GM19438 (cell line): ENCODE results near the gene OR10P1.
A peak's percentile ranks its signal among the peaks of the same experiment; 100 is the strongest.
"Not testable (repeated sequence)": the region's sequence is repeated elsewhere in the genome, so short reads cannot be mapped to it uniquely, and the experiment has no call there.

Experiments used
- ATAC-seq: cut with Tn5 transposase; IDR thresholded peaks from one replicate; pipeline ENCODE4 v1.9.1; 2021; ENCODE audit warnings: low read depth; ENCODE audit not compliant: unreplicated experiment

Gene OR10P1

DNA sequence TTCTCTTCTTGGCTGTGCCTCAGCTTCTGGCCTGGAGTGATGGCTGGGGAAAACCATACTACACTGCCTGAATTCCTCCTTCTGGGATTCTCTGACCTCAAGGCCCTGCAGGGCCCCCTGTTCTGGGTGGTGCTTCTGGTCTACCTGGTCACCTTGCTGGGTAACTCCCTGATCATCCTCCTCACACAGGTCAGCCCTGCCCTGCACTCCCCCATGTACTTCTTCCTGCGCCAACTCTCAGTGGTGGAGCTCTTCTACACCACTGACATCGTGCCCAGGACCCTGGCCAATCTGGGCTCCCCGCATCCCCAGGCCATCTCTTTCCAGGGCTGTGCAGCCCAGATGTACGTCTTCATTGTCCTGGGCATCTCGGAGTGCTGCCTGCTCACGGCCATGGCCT, at the start of gene OR10P1:
OR10P1 (plus strand) TSS at position 40 of the 400 bp plus-strand sequence; CDS start at position 40, 0 bp downstream.
- ATAC-seq: no peak

DNA sequence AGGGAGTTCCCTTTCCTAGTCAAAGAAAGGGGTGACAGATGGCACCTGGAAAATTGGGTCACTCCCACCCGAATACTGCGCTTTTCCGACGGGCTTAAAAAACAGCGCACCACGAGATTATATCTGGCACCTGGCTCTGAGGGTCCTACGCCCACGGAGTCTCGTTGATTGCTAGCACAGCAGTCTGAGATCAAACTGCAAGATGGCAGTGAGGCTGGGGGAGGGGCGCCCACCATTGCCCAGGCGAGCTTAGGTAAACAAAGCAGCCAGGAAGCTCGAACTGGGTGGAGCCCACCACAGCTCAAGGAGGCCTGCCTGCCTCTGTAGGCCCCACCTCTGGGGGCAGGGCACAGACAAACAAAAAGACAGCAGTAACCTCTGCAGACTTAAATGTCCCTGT, 46.5 kb upstream of the OR10P1 start:
- ATAC-seq: not testable (repeated sequence)

DNA sequence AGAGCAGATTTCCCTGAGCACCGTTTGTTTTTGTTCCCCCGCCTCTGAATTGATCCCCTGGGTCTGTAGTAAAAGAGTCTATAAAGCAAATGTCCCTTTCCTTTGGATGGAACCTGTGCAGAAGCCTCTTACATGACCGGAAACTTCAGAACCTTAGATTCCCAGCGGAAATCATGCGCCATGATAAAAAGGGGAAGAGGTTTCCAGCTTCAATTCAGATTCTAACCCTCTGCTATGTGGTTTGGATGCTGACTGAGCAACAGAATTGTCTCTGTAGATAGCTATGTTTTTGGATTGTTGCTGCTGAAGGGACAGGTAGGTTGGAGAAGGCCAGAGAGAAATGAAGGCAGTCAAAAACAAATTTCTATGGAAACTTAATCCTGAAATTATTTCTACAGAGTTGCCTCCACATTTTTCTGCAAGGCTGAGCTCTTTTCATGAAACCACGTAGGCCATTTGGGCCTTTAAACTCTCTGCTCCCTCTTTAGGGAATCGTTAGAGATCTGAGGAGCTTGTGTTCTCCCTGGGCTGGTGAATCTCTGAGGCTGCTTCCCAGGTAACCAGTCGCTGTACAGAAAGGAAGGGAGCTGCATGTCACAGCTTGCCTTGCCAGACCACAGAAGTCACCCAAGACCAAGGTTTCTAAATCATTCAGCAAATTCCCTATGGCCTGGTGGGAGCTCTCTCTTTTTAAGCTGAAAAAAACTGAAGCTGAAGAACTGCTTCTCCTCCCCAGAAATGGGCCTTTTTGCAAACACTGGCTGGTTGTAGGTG, 28.7 kb upstream of the OR10P1 start:
- ATAC-seq: no peak

GRCh38 chr12:55610598-55610997, 26.1 kb upstream of the OR10P1 start:
- no peak for ATAC-seq

DNA sequence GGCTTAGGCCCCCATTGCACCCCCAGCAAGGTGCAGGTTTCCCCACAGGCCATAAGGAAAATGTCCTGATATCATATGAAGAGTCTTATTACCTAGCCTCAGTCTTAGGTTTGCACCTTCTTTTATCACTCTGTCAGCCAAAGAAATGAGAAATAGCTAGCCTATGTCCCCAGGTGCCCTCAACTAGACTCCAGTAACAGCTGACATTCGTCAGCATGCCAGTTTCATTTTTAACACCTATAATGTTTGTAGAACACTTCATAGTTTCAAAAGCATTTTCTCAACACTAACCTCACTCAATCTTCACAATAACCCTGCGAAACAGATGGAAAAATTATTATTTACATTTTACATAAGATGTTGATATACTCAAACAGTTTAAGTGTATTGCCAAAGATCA, 24.0 kb upstream of the OR10P1 start:
- no peak for ATAC-seq

- ATAC-seq: no peak
These were observed 21.9 kb upstream of the OR10P1 start for GRCh38 chr12:55614764-55615163.

DNA sequence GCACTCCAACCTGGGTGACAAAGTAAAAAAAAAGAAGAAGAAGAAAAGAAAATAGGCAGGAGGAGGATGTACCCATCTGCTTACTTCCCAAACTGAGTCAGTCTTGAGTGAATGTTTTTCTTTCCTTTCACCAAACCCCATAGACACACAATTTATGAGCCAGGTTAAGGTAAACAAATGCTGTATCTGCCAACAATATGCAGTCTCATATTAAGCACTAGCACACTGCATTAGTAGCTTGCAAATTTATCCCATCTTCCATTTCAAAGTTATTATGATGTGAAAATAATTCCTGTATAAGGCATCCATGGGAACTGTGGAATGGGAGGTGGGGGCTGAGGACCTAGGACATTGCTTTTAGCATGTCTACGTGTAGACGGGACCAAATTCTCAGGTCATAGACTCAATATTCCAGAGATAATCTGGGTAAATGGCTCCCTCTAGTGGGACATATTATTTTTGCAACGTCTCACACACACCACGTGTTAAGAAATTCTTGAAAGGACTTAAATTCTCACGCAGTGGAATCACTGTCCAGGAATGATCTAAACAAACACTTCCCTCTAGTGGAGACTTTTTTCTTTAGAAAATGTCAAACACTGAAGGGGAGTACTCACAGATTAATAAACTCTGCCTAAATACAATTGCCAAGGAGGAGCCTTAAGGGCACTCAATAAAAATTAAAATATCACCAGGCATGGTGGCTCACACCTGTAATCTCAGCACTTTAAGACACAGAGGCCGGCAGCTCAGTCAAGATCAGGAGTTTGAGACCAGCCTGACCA, 17.1 kb upstream of the OR10P1 start:
- peak; percentile 92 for ATAC-seq

GRCh38 chr12:55624056-55624455, 12.6 kb upstream of the OR10P1 start:
- no peak for ATAC-seq

- ATAC-seq: no peak
These were observed 10.5 kb upstream of the OR10P1 start for GRCh38 chr12:55626154-55626553.

DNA sequence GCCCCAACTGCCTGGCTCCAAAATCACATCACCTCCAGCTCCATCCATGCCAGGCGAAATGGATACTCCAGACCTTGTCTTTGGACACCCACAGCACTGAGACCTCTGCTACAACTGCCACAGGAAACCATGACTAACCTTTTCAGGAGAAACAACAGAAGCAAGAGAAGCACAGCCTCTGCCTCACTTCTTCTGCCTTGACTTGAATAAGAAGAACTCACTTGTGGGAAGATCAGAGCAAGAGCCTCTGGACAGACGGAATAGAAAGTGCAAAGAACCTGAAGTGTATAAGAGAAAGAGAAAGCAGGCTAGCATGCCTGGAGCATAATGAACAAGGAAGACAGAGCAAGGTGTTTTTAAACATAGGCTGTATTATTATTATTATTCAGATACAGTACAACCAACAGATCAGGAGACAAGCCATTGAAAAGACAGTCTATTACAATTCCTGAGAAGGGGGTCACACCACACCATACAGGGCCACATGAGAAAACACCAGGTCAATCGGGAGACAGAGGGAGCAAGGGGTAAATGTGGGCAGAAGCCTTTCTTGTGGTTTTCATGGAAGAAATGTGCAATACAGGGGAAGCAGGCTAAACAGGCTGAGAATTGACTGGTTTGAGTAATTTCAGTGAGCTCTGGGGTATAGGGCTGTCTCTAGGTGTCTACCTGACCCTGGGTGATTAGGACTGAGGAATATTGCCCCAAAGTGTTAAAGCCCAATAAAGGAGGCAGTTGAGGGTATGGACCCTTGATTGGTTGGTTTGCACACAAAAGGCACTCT, 7.4 kb upstream of the OR10P1 start:
- ATAC-seq: no peak

DNA sequence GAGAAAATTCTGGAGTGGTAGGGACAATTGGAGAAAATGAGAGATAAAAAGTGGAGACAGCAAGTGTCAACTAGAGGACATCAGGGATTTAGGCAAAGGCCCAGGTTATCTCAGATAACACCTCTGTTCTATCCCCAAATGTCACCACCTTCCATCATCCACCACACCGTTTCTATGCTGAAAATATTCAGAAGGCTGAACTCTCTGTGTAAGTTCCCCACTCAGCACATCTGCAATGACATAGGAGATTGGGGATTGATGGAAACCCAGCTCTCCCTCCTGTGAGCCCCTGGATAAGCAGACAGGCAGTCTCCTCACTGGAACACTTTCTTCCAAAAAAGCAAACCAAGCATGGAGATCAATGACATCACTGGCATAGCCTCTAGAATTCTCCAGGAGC, 5.6 kb upstream of the OR10P1 start:
- no peak for ATAC-seq

DNA sequence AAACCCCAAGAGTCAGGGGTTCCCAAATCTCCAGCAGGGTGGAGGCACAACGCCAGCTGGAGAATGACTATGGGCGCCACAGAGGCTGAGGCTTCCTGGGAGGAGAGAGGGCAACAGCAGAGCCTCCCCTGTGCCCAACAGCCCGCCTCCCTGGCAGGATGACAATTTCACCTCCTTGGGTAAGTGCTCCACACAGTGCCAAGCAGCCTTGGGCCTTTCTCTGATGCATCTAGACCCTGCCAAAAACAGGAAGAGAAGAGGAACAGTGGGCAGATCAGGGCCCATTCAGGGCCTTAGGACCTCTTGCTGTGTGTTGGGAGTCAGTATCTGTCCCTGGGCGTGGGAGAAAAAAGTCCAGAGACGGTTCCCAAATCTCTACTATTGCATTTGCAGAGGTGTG, 5.0 kb upstream of the OR10P1 start:
- no peak for ATAC-seq

- no peak for ATAC-seq
These were observed 3.5 kb upstream of the OR10P1 start for GRCh38 chr12:55633151-55633550.

DNA sequence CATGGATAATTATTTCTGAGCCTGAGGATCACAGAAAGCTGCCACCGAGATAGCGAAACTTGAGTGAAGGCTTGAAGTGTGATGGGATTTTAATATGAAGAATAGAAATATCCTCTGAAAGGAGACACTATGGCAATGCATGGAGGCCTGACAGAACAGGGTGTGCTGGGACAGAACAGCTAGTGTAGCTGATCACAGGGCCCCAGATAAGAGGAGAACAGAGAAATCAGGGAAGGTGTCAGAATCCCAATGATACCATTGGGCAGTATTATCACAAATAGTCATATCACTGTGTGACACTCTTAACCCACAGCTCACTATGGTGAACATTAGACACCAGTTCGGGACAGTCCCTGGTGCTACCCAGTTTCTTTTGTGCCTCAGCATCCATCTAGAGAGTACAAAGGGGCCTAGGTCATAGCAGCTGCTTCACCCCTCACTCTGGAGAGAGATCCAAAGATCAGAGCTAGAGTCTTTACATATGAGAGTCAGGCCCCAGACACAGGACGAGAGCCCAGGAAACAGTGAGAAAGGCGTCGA, 506 bp upstream of the OR10P1 start:
- ATAC-seq: no peak

GRCh38 chr12:55637467-55637866, 775 bp downstream of the OR10P1 start:
- ATAC-seq: no peak

DNA sequence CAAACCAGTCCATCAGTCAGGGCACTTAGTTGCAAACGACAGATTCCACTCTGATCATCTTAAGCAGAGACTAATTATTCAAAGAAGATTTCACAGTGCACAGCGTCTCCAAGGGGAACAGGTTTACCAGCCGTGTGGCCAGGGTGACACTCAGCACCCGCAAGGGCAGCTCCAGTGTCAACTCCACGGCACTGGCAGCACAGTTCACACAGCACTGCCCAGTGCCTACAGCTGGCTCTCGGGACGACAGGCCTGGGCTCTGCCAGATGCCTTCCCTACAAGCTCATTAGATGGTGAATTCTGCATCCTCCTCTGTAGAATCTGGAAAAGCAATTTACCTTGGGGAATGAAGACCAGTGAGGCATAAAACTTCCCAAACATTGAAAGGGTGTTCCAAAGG, 4.9 kb downstream of the OR10P1 start:
- ATAC-seq: no peak

DNA sequence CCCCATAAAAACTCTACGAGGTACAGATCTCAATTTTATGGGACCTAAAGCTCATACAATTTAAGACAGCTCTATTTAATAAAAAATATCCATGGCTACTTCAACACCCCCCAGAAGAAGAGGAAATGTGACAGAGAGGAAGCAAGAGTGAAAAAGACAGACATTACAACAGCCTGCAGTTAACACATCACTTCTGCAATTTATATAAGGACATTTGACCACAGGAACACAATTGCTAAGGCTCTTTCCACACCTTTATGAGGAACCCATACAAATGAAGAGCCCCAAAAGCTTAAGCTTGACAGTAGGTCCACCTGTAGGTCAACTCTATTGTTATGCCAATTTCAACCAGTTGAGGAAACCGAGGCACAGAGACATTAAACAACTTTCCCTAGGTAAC, 5.6 kb downstream of the OR10P1 start:
- no peak for ATAC-seq

- ATAC-seq: no peak
These were observed 6.0 kb downstream of the OR10P1 start for GRCh38 chr12:55642669-55643068.

- no peak for ATAC-seq
These were observed 7.9 kb downstream of the OR10P1 start for GRCh38 chr12:55644591-55644990.

- ATAC-seq: no peak
These were observed 10.3 kb downstream of the OR10P1 start for GRCh38 chr12:55647027-55647426.
